Anterior cingulate cortex (tissue), 58 donors: ENCODE measurements around the gene COX15.
"Not testable (repeated sequence)": the region's sequence is repeated elsewhere in the genome, so short reads cannot be mapped to it uniquely, and the experiment has no call there.

Source experiments
- DNase-seq, 58 donors: peaks; one replicate each; lab custom pipeline; 2025; lab: John Stamatoyannopoulos, UW

COX15 gene

DNA sequence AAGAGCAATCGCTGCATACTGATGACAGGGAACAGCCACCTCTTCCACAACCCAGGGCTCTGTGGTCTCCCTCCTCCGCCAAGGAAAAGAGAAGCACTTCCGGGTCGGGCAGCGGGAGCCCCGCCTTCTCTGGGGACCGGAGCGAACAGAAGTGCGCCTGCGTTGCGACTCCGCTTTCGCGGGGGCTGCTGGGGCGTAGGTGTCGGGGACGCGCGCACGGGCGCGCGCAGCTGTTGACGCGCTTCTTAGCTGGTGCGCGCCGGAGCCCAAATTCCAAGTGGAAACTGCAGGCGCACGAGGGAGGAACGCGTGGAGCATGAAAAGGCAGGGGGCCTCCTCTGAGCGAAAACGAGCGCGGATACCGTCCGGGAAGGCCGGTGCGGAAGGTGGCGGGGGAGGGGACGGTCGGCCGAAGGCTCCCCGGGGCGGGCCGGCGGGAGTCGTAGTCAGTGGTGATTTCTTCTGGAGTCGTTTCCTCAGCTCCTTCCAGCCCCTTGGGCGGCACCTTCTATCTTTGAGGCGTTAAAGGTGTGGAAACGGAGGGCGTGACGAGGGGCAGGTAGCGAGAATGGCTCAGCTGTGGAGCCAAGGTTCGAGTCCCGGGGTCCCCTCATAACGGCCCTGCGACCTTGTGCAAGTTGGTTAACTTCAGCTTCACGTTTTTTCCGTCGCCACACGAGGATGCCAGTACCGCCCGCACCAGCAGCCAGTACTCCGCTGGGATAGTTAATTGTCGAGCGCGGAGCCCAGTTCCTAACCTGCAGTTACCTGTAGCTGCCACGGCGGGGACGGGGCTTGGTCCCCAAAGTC, at the start of gene COX15, which contains the start of gene CUTC:
Gene COX15 (minus strand): TSS at position 95 of the 810 bp plus-strand sequence. CDS start 78 bp downstream, at position 17.
Gene CUTC (plus strand): TSS at position 202 of the 810 bp plus-strand sequence. CDS start 115 bp downstream, at position 317.
- DNase-seq = peak; percentile 74 to 98 (median 94)

DNA sequence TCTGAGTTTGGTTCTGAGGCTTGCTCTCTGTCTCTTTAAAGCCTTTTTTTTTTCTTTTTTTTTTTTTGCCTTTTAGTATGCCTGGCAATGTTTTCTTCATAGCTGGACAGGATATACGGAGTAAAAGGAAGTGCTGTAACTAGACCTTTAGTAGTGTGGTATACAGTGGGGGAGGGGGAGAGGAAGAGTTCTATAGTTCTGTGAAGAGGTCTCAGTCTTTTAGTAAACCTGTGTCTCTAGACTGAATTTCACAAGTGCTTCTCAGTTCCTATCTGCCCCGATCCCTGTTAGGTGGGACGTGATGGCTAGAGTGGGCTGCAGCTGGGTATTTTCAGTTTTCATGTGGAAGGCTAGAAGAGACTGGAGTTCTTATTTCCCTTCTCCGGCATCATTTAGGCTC, 47.4 kb upstream of the COX15 start:
- no peak for DNase-seq

DNA sequence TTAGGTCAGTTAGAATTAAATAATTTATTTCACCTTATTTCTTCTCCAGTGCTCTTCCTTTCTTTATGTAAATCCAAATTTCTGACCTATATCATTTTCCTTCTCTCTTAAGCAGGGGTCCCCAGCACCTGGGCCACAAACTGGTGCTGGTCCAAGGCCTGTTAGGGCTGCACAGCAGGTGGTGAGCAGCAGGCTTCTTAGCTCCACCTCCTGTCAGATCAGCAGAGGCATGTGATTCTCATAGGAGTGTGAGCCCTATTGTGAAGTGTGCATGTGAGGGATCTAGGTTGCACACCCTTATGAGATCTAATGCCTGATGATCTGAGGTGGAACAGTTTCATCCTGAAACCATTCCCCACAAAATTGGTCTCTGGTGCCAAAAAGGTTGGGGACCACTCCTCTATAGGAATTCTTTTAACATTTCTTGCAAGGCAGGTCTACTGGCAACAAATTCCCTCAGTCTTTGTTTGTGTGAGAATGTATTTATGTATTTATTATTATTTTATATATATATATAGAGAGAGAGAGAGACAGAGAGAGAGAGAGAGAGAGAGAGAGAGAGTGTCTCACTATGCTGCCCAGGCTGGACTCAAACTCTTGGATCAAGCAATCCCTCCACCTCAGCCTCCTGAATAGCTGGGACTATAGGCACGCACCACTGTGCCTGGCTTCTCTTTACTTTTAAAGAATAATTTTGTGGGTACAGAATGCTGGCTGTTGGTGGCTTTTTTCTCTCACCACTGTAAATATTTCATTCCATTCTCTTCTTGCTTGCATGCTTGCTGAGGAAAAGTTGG, 46.2 kb upstream of the COX15 start:
- no peak for DNase-seq

DNA sequence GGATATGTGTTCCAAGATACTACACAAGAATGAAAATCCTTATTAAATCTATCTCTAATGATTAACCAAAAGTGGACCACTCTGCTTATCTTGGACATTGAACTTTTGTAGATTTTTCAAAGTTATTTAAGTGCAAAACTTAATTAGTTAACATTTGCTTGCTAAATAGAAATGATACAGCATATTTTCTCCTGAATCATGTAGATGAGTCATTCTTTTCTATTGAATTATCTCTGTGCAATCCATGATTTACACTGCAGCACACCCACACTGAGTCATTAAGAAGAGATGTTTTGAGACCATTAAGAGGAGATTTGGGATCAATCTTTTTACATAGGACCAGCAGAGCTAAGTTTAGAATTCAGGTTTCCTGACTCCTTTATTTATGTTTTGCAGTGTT, 43.9 kb upstream of the COX15 start:
- peak in 1 of 58 donors; percentile 1 for DNase-seq

DNA sequence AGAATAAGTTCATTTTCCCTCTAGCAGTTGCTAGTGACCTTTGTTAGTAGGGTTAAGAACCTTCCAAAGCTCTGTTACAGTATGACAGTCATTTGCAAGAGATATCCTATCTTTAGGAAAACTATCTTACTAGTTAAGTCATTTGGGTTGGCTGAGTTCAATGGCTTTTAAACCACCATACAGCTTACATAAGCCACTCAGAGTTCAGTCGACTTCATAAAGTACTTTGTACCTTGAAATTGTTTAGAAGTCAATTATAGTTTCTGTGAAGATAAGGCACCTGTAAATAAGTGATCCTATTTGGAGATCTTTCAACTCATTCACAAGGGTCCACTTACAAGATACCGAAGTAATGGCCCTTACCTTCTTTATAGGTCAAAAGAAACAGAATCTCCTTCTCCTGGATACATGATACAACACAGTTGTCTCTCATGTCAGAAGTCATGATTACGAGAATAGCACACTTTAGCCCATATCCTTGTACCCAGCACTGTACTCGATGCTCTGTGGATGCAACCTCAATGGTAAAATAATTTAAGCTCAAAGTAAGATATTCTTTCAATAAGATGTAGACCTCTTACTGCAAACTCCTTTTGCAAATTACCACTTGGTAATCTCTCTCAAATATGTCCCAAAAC, 38.6 kb upstream of the COX15 start:
- DNase-seq = no peak

DNA sequence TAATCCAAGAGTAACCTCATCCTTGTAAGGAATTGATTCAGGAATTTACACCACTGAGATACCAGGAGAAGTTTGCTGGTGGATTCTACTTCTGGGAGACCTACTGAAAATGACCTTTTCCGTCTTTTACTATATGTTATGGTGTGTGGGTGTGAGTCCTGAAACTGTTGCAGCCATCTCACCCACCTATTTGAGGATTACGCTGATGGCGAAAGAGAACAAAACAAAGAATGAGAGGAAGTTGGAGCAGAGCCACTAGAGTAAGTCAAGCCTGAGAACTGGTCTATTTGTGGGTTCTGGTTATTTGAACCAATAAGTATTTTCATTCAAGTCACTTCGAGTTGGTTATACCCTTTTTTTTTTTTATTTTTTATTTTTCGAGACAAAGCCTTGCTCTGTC, 37.8 kb upstream of the COX15 start:
- DNase-seq = no peak

DNA sequence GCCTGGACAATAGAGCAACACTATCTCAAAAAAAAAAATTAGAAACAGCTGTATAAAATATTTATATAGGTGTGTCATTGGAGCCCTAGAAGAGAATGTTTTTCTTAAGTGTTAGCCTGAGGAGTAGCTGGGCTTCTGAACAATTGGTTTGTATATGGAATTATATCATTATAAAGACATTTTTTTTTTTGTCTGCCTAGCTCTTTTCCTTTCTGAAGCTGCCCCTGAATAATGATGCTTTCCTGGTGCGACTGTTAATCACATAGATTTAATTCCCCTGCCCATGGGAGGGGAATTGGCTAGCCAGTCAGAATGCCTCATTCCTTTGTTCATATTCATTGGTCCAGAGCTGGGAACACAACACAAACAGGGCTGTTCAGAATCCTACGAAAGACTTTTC, 36.6 kb upstream of the COX15 start:
- no peak for DNase-seq

DNA sequence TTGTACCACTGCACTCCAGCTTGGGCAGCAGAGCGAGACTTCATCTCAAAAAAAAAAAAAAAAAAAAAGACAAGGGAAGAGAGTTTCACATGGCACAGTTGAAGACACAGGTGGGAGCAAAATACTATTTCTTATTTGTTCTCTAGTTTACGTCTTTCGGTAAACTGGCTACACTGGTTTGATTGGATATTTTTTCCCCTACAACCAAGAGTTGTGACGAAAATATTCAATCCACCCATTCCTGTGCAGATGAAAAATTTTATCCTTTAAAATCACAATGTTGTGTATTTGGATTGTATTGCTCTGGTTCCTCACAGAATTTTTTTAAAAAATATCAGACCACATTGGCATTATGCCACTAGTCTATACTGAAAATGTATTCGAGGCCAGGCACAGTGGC, 36.0 kb upstream of the COX15 start:
- DNase-seq = no peak

DNA sequence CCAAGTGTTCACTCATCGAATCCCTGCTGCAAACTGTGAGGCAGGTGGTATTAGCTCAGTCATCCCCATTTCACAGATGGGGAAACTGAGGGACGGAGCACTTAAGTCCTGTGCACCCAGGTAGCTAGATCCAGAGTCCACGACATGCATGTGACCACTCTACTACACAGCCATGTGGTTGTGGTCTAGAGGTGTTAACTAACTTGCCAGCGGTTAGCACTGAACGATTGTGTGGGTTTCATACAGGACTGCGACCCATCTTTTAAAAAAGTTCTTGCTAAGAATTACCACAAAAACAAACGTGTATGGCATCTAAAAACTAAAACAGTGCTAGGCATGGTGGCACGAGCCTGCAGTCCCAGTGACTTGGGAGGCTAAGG, 34.4 kb upstream of the COX15 start:
- DNase-seq = no peak

DNA sequence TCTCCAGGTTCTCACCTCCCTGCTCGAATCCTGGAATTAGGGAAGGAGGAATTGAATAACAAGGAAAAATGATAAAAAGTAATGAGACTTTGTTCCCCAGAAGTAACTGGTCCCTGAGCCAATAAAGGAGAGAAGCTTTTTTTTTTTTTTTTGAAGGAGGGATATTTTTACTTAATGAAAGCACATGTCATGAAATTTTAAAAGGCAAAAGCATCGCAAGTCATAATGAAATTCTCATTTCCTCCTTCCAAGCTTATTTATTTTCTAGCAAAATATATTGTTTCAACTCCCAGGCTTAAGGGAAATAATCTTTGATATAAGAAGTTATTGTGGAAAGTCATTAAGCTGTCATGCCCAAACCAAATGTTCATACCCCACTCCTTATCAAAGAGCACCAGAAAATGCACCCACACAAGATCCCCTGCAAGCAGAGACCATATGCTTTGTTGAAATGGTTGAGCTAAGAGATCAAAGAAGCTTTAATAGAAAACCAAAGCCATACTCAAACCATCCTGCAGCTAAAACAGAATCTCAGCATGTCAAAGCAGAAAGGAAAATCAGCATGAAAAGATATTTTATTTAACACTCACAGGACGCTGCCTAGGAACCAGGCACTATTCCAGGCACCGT, 33.9 kb upstream of the COX15 start:
- peak in 1 of 58 donors; percentile 10 for DNase-seq

DNA sequence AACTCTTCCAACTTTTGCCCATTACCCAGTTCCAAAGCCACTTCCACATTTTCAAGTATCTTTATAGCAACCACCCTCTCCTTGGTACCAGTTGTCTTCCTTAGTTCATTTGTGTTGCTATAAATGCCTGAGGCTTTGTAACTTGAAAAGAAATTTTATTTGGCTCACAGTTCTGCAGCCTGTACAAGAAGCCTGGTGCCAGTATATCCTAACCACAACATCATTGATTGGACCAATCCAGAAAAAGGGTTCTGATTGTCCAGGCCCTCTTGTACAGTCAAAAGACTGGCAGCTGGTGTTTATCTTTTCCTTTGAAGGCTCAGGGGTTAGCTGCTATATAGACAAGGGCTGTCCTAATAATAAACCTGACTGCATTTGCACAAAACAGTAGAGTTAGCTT, 29.4 kb upstream of the COX15 start:
- DNase-seq = peak in 5 of 58 donors; percentile 2 to 63 (median 15)

DNA sequence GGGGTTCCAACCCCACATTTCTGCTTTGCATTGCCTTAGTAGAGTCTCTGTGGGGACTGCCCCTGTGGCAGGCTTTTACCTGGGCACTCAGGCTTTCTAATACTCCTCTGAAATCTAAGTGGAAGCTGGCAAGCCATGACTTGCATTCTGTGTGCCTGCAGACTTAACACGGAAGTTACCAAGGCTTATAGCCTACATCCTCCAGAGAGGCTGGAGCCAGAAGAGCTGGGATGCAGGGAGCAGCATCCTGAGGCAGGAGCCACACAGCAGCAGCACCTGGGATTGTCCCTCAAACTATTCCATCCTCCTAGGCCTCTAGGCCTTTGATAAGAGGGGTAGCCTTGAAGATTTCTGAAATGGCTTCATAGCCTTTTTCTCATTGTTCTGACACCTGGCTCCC, 28.4 kb upstream of the COX15 start:
- no peak for DNase-seq

DNA sequence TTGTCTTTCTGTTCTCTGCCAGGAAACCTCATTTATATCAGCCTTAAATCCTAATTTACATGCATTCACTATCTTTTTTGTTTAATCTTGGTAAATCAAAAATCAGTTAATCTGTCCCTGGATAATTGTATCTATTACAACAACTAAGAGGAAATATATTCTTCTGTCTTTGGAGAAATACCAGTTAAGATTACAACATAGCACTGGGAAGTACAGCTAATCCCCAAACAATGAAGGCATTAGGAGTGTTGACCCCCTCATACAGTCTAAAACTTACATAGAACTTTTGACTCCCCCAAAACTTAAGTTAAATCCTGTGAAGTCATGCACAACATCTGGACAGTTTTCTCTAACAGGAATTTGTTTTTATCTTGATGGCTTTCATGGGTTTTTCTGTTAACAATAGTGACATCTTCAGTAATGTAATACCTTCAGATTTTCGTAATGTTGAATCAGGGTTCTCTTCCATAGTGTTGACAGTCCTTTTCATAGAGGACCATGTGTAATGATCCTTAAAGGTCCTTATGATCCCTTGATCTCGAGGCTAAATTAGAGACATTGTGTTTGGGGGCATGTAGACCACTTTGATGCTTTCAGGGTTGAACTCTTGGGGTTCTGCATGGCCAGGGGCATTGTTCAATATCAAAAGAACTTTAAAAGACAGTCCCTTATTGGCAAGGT, 26.4 kb upstream of the COX15 start:
- DNase-seq = no peak

DNA sequence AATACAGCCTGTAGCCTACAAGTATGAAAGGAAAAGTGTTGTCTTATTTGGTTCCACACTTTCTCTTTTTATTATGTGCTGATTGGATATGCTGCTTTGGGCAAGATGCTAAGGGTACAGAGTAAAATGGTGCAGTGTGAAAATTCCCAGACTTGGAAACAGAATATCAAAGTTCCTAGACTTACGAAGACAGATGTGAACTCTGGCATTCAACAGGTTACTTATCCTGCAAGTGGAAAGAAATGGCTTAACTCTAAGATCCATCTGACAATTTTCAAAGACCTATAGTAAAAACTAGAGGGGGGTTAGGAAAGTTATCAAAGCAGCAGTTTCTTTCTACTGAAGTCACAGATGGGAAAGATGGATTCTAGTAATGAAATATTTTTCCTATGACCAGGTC, 24.2 kb upstream of the COX15 start:
- DNase-seq = no peak

DNA sequence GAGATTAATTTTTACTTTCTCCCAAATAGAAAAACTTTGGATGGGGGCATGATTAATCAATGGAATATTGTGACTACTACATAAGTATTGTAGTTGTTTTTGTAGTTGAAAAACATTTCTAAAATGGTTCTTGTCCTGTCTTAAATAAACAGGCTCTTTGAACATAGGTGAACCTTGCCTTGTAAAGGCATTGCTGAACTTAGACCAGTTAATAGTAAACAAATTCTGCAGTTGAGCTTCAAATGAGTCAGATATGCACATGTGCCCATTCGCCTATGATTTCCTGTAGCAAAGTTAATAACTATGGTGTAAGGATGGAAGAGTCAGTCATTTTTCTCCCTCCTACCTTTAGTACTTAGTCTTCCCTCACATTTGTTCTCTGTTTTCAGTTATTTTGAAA, 22.7 kb upstream of the COX15 start:
- DNase-seq = no peak

DNA sequence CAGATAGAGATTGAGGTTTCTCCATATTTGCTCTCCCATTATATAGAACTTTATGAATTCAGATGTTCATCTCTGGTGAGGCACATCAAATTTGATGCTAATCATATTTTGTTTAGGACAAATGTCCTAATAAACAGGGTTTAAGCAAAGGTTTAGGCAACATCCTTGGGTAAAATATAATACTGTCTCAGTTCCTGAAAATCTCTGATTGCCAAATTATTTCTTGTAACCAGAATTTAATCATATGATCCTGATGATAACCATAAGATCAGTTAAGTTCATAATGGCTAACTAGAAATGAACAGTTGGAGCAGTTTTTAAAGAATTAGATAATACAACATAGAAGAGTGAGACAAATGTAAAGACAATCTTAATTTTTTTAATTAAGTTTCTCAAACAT, 18.7 kb upstream of the COX15 start:
- no peak for DNase-seq

DNA sequence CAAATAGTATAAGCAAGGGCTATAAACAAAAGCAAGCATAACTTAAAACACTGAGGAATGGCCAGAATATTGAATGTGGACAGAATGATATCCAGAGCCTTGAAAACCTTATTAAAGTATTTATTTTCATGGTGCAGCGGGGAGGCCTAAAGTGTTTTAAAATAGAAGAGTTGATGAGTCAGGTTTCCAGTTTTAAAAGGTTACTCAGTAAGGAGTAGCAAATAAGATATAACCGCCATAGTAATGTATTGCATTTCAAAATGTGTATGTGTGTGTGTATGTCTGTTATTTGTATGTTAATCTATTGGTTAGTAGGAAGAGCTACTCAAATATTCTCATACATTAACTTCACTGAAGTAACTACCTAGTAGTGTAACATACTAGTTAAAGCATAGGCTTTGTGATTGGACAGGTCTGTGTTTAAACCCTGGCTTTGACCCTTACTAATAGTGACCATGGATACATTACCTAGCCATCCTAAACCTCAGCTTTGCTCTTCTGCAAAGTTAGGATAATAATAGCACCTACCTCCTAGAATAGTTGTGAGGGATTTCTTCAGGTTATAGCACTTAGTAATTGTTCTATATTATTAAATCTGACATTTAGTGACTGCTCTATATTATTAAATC, 17.0 kb upstream of the COX15 start:
- no peak for DNase-seq

DNA sequence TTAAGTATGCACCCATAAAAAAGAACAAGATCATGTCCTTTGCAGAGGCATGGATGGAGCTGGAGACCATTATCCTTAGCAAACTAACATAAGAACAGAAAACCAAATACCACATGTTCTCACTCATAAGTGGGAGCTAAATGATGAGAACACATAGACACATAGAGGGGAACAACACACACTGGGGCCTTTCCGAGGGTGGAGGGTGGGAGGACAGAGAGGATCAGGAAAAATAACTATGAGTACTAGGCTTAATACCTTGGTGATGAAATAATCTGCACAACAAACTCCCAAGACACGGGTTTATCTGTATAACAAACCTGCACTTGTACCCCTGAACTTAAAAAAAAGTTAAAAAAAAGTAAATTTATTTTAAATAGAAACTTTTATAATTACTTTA, 14.2 kb upstream of the COX15 start:
- DNase-seq = not testable (repeated sequence)

DNA sequence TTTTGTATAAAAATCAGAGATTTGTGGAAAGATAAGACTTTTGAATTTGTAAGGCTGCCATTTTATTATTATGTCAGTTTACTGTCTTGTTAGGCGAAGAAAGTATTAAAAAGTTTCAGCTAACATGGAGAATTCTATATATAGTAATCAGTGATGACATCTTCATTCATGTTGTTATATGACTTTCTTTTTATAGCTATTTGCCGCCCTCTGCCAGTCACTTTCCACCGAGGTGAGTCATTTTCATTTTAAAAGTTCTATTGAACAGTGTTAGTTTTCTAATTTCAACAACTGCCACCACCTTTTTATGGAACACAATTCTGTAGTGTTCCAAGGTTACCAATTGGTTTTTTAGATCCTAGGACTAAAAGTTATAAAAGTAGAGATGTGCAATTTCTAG, 11.9 kb upstream of the COX15 start:
- no peak for DNase-seq

DNA sequence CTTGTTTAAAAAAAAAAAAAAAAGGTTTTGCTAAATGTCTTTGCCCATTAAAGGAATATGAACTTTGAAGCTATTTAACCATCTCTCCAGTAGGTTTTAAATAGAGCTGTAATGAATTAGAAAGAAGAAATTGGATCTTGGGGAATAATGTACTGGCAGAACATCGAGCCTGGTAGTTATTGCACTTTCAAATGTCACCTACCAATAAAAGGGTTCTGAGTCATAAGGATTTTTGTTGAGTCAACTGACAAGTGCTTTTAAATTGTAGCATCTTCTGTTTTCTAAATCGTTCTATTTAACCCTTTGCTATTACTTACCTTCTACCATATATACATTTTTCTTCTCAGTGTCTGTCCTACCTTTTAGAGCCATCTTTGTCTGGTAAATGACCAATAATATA, 10.8 kb upstream of the COX15 start:
- DNase-seq = no peak
